NCI-H146 (cell line): ENCODE results near the gene TAS1R2.
"Not testable (repeated sequence)": the region's sequence is repeated elsewhere in the genome, so short reads cannot be mapped to it uniquely, and the experiment has no call there.

Experiments
- DNase-seq: peaks from one replicate; lab custom pipeline; 2025; lab: John Stamatoyannopoulos, UW

The TAS1R2 gene

GRCh38 chr1:18868801-18869424 is 9.5 kb upstream of the TAS1R2 start:
- DNase-seq = no peak

GRCh38 chr1:18868354-18868753 is 8.9 kb upstream of the TAS1R2 start:
- no peak for DNase-seq

GRCh38 chr1:18866846-18867245 is 7.4 kb upstream of the TAS1R2 start:
- no peak for DNase-seq

GRCh38 chr1:18866314-18866713 is 6.9 kb upstream of the TAS1R2 start:
- no peak for DNase-seq

- no peak for DNase-seq
Observed at GRCh38 chr1:18865176-18865575, 5.7 kb upstream of the TAS1R2 start.

- no peak for DNase-seq
Observed at GRCh38 chr1:18861590-18861989, 2.1 kb upstream of the TAS1R2 start.

- no peak for DNase-seq
Observed at GRCh38 chr1:18861082-18861481, 1.6 kb upstream of the TAS1R2 start.

- no peak for DNase-seq
Observed at GRCh38 chr1:18858070-18858688, 1.3 kb downstream of the TAS1R2 start.

- DNase-seq = no peak
Observed at GRCh38 chr1:18856435-18856834, 3.0 kb downstream of the TAS1R2 start.

GRCh38 chr1:18855573-18855972 is 3.9 kb downstream of the TAS1R2 start:
- DNase-seq = no peak

- DNase-seq = no peak
Observed at GRCh38 chr1:18854331-18855025, 5.0 kb downstream of the TAS1R2 start.

GRCh38 chr1:18852501-18852900 is 7.0 kb downstream of the TAS1R2 start:
- no peak for DNase-seq

- DNase-seq = no peak
Observed at GRCh38 chr1:18849261-18849711, 10.2 kb downstream of the TAS1R2 start.

- DNase-seq = not testable (repeated sequence)
Observed at GRCh38 chr1:18847723-18848122, 11.7 kb downstream of the TAS1R2 start.

GRCh38 chr1:18840145-18840544 is 19.3 kb downstream of the TAS1R2 start:
- no peak for DNase-seq

- DNase-seq = no peak
Observed at GRCh38 chr1:18836654-18837053, 22.8 kb downstream of the TAS1R2 start.

- DNase-seq = not testable (repeated sequence)
Observed at GRCh38 chr1:18832319-18832718, 27.1 kb downstream of the TAS1R2 start.

- no peak for DNase-seq
Observed at GRCh38 chr1:18831656-18832055, 27.8 kb downstream of the TAS1R2 start.

- DNase-seq = no peak
Observed at GRCh38 chr1:18830596-18830995, 28.9 kb downstream of the TAS1R2 start.

GRCh38 chr1:18829671-18830070 is 29.8 kb downstream of the TAS1R2 start:
- no peak for DNase-seq

- no peak for DNase-seq
Observed at GRCh38 chr1:18828224-18828623, 31.2 kb downstream of the TAS1R2 start.

GRCh38 chr1:18823438-18823837 is 36.0 kb downstream of the TAS1R2 start:
- DNase-seq = no peak
